ENCODE data around the gene TUG1. TPM values are rescaled to one million over a fixed set of nuclear protein-coding genes. Genes with fewer than 3 reads are reported as not detected.

The TUG1 gene
- total RNA-seq, 1 experiment from 2014 or later = 69.8 TPM

DNA sequence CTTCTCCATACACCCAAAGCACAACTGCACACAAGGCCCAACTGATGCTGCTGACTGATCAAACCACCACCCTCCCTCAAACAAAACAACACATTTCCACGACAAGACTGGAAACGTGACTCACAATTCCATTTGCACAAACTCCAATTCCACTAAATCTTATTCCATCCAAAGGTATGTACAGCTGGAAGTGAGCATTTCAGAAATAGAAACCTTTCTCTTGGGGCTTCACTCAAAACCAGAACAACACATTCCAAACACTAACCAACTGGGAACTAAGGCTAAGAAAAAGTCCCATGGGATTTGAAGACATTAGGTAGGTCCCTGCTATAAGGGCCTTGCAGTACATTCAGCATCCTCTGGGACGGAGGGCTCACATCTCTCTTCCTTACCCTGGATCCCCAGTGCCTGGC lies 20.1 kb upstream of the TUG1 start:
- H3K4me3 ChIP-seq (ENCODE audit: low read depth in 2 of 2, low read length in 2 of 2) = no peak overlapping the region
- ChIA-PET CTCF (no interaction called here), POLR2A (no interaction called here)
- H3K4me1 ChIP-seq (ENCODE audit: control insufficient read depth, insufficient read depth, low read length) = no peaks in the 10 kb centered on the region
- DNase-seq (ENCODE audit: low read depth, low spot score) (no peak), ATAC-seq (no peak)
- intact Hi-C loops (cut with micrococcal nuclease; ENCODE audit: unreplicated experiment) (loop anchor here (5.0 kb wide), 1 partner anchor 133 kb away; the partner anchor contains the start of gene SMTN), in situ Hi-C loops (cut with HindIII; ENCODE audit: low pct_unique_long_range_greater_than_20kb, low sequenced_read_pairs) (no loop called here)
- H3K27me3 ChIP-seq (ENCODE audit: control insufficient read depth, insufficient read depth, low read length) = no peaks in the 10 kb centered on the region
- peaks cover 13% of the 10 kb centered on the region for H3K36me3 ChIP-seq (ENCODE audit: control insufficient read depth, insufficient read depth, low read length)
- no peak overlapping the region for H3K27ac ChIP-seq (ENCODE audit: low read length)
- H3K9me3 ChIP-seq (ENCODE audit: control insufficient read depth, insufficient read depth, low read depth, low read length) = no peaks in the 10 kb centered on the region
- BruUV-seq (replicated peaks) = no TSS peak
- no peak for TF ChIP-seq POLR2AphosphoS5 (IDR thresholded peaks at IDR 0.05; ENCODE audit: low read depth, low read length)
- no peak for TF ChIP-seq SIN3A (IDR thresholded peaks at IDR 0.05; ENCODE audit: borderline replicate concordance, insufficient read depth, low read depth, low read length)
- TF ChIP-seq, protein P1, sequence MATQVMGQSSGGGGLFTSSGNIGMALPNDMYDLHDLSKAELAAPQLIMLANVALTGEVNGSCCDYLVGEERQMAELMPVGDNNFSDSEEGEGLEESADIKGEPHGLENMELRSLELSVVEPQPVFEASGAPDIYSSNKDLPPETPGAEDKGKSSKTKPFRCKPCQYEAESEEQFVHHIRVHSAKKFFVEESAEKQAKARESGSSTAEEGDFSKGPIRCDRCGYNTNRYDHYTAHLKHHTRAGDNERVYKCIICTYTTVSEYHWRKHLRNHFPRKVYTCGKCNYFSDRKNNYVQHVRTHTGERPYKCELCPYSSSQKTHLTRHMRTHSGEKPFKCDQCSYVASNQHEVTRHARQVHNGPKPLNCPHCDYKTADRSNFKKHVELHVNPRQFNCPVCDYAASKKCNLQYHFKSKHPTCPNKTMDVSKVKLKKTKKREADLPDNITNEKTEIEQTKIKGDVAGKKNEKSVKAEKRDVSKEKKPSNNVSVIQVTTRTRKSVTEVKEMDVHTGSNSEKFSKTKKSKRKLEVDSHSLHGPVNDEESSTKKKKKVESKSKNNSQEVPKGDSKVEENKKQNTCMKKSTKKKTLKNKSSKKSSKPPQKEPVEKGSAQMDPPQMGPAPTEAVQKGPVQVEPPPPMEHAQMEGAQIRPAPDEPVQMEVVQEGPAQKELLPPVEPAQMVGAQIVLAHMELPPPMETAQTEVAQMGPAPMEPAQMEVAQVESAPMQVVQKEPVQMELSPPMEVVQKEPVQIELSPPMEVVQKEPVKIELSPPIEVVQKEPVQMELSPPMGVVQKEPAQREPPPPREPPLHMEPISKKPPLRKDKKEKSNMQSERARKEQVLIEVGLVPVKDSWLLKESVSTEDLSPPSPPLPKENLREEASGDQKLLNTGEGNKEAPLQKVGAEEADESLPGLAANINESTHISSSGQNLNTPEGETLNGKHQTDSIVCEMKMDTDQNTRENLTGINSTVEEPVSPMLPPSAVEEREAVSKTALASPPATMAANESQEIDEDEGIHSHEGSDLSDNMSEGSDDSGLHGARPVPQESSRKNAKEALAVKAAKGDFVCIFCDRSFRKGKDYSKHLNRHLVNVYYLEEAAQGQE (IDR thresholded peaks at IDR 0.05; ENCODE audit: insufficient read depth in 1 of 2, low read depth in 2 of 2, low read length in 1 of 2) = no peak

DNA sequence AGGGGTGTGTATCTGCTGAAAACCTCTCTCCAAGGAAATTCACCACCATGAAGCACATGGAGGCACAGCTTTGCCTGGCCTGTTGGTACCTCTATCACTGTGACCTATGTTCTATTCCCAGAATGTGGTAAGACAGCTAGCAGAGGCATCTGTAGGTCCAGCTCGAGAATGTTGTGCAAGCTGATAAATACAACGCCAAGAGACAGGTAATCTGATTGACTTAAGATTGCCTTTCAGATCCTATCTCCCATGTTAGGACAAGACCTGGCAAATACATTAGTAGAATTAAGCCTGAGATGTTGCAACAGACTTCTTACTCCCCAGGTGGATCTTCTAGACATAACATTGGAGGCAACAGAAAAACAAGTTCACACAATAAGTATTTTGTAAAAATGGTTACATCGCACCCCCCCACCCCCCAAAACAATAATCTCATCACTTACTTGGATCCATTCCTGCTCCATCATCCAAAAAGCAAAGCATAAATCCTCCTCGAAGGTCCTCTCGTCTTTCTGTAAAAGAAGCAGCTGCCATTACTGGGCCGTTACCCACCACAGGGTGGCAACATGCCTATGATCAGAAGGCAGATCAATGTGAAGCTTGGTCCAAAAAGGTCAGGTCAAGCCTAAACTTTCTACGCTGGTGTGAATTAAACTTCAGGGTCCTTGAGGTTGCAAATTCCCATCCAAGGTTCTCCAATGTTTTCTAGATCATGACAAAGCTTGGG lies 19.0 kb upstream of the TUG1 start:
- no TSS peak for BruUV-seq (replicated peaks)
- in situ Hi-C loops (cut with HindIII; ENCODE audit: low pct_unique_long_range_greater_than_20kb, low sequenced_read_pairs) (no loop called here), intact Hi-C loops (cut with micrococcal nuclease; ENCODE audit: unreplicated experiment) (loop anchor here (5.0 kb wide), 1 partner anchor 132 kb away; the partner anchor contains the start of gene SMTN)
- ChIA-PET POLR2A (interaction anchor here (0.7 kb wide), 1 partner anchor 130 kb away, joined by 3 read pairs; no protein-coding TSS in a partner anchor), CTCF (interaction anchor here (0.6 kb wide), 1 partner anchor 12 kb away, joined by 5 read pairs; no protein-coding TSS in a partner anchor)
- ATAC-seq = no peak
- Histone ChIP-seq H3K27ac (ENCODE audit: low read length) (no peak overlapping the region), H3K27me3 (ENCODE audit: control insufficient read depth, insufficient read depth, low read length) (no peaks in the 10 kb centered on the region), H3K9me3 (ENCODE audit: control insufficient read depth, insufficient read depth, low read depth, low read length) (no peaks in the 10 kb centered on the region), H3K4me1 (ENCODE audit: control insufficient read depth, insufficient read depth, low read length) (no peaks in the 10 kb centered on the region), H3K4me3 (ENCODE audit: low read depth in 2 of 2, low read length in 2 of 2) (no peak overlapping the region), H3K36me3 (ENCODE audit: control insufficient read depth, insufficient read depth, low read length) (peaks cover 16% of the 10 kb centered on the region)
- DNase-seq (ENCODE audit: low read depth, low spot score) = no peak
- TF ChIP-seq, protein P2, sequence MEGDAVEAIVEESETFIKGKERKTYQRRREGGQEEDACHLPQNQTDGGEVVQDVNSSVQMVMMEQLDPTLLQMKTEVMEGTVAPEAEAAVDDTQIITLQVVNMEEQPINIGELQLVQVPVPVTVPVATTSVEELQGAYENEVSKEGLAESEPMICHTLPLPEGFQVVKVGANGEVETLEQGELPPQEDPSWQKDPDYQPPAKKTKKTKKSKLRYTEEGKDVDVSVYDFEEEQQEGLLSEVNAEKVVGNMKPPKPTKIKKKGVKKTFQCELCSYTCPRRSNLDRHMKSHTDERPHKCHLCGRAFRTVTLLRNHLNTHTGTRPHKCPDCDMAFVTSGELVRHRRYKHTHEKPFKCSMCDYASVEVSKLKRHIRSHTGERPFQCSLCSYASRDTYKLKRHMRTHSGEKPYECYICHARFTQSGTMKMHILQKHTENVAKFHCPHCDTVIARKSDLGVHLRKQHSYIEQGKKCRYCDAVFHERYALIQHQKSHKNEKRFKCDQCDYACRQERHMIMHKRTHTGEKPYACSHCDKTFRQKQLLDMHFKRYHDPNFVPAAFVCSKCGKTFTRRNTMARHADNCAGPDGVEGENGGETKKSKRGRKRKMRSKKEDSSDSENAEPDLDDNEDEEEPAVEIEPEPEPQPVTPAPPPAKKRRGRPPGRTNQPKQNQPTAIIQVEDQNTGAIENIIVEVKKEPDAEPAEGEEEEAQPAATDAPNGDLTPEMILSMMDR (IDR thresholded peaks at IDR 0.05) = 0 out of 2 replicates have a peak, but pooled peaks have one; percentile 13
- TF ChIP-seq POLR2AphosphoS5 (IDR thresholded peaks at IDR 0.05; ENCODE audit: low read depth, low read length) (no peak), TCF7L2 (IDR thresholded peaks at IDR 0.05; ENCODE audit: low read depth, low read length) (no peak)

DNA sequence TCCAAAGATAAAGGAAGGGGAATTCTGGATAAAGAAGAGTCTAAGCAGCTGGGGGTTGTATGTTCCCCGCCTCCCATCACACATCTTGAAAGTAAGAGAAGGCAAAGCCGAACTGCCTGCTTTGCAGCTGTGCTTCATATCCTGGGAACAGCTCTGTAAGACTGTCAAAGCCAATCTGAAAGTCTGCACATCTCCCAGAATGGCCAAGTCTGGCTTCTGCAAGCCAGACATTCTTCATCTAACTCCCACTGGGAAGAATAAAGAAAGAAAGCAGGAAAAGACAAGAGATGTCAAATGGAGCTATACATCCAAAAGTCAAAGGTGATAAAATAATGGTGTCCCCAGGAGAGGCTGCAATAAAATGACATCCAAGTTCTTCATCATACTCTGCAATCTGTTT lies 15.9 kb upstream of the TUG1 start:
- TF ChIP-seq, protein P2 (IDR thresholded peaks at IDR 0.05) = no peak
- TF ChIP-seq, protein P1 (IDR thresholded peaks at IDR 0.05; ENCODE audit: insufficient read depth in 1 of 2, low read depth in 2 of 2, low read length in 1 of 2) = no peak
- TF ChIP-seq POLR2AphosphoS5 (IDR thresholded peaks at IDR 0.05; ENCODE audit: low read depth, low read length) (no peak), TCF7L2 (IDR thresholded peaks at IDR 0.05; ENCODE audit: low read depth, low read length) (no peak), SIN3A (IDR thresholded peaks at IDR 0.05; ENCODE audit: borderline replicate concordance, insufficient read depth, low read depth, low read length) (no peak)
- no peaks in the 10 kb centered on the region for H3K4me1 ChIP-seq (ENCODE audit: control insufficient read depth, insufficient read depth, low read length)
- no peak overlapping the region for H3K4me3 ChIP-seq (ENCODE audit: low read depth in 2 of 2, low read length in 2 of 2)
- H3K9me3 ChIP-seq (ENCODE audit: control insufficient read depth, insufficient read depth, low read depth, low read length) = no peaks in the 10 kb centered on the region
- no TSS peak for BruUV-seq (replicated peaks)
- H3K27me3 ChIP-seq (ENCODE audit: control insufficient read depth, insufficient read depth, low read length) = no peaks in the 10 kb centered on the region
- in situ Hi-C loops (cut with HindIII; ENCODE audit: low pct_unique_long_range_greater_than_20kb, low sequenced_read_pairs) (no loop called here), intact Hi-C loops (cut with micrococcal nuclease; ENCODE audit: unreplicated experiment) (no loop called here)
- CTCF ChIA-PET = interaction anchor here (0.6 kb wide), 1 partner anchor 31 kb away, joined by 9 read pairs; no protein-coding TSS in a partner anchor
- POLR2A ChIA-PET = no interaction called here
- ATAC-seq (no peak), DNase-seq (ENCODE audit: low read depth, low spot score) (no peak)
- peaks cover 9% of the 10 kb centered on the region for H3K36me3 ChIP-seq (ENCODE audit: control insufficient read depth, insufficient read depth, low read length)
- no peak overlapping the region for H3K27ac ChIP-seq (ENCODE audit: low read length)

Measured in Panc1 (cell line).